ENCODE data around the gene APOA5. TPM values are rescaled to one million over a fixed set of nuclear protein-coding genes. Genes with fewer than 3 reads are reported as not detected.

Gene APOA5
- total and polyA plus RNA-seq, 9 of the 15 experiments (the other 6 are each of a cell fraction or from before 2014, with no cell fraction given) = not detected

DNA sequence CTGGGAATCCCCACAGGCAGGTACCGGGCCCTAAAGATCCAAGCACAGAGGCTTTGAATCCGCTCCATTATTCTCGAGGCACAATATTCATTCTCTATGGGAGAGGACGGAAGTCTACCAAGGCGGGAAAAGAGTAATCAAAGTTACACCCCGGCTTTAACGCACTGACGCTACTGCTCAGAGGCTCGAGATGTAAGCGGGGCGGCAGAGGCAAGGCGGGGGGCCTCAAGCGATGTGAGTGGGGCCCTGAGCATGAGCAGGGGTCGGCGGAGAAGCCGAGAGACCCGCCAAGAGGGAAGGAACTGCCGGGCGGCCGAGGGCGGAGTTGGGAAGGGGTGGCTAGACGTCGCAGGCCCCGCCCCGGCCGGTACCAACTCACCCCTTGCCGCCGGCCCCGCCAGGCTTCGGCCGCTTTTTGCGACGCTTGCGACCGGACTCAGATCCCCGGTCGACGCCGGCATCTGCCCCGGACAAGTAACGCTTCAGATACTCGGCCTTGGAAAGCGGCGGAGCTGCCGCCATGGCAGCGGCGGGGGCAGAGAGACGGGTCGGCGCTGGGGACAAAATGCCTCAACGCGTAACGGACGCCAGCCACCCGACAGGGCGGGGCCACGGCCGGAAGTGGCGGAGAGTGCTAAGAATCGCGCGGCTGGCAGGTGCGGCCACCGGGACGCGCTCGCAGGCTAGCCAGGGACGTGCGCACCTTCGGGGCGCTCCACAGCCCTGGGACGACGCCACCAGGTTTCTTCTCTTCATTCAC, 19.1 kb downstream of the APOA5 start, which contains the start of gene BUD13 (continued):
- TF ChIP-seq CEBPB (tag; IDR thresholded peaks at IDR 0.05) (no peak), NBN (IDR thresholded peaks at IDR 0.05; ENCODE audit: low read depth) (peak; percentile 63; the same call in 1 of the 2 replicates), RBFOX2 (IDR thresholded peaks at IDR 0.05; ENCODE audit: low read depth, low read length) (peak; percentile 96), HNRNPL (IDR thresholded peaks at IDR 0.05; ENCODE audit: low read depth, low read length) (peak; percentile 70; the same call in 1 of the 2 replicates), CBX1 (IDR thresholded peaks at IDR 0.05; ENCODE audit: low read depth) (peak; percentile 88; the same call in 1 of the 2 replicates), SOX6 (IDR thresholded peaks at IDR 0.05) (peak; percentile 49), SMARCA4 (IDR thresholded peaks at IDR 0.05) (no peak), ZNF3 (CRISPR knock-in tag; IDR thresholded peaks at IDR 0.05) (no peak), HNRNPLL (IDR thresholded peaks at IDR 0.05; ENCODE audit: low read depth, low read length, poor library complexity, severe bottlenecking) (peak; percentile 91), MEF2A (IDR thresholded peaks at IDR 0.05; ENCODE audit: control insufficient read depth, low read depth, low read length) (no peak), DLX4 (CRISPR knock-in tag; IDR thresholded peaks at IDR 0.05) (no peak), POLR2H (tag; IDR thresholded peaks at IDR 0.05; ENCODE audit: low read depth) (peak; percentile 65), CREM (IDR thresholded peaks at IDR 0.05; ENCODE audit: low read depth) (peak; percentile 88), STAT6 (CRISPR knock-in tag; IDR thresholded peaks at IDR 0.05) (0 out of 2 replicates have a peak, but pooled peaks have one; percentile 36), TARDBP (IDR thresholded peaks at IDR 0.05) (0 out of 2 replicates have a peak, but pooled peaks have one; percentile 67), ZNF584 (CRISPR knock-in tag; IDR thresholded peaks at IDR 0.05; ENCODE audit: low read depth) (no peak), POU5F1 (IDR thresholded peaks at IDR 0.05; ENCODE audit: borderline replicate concordance, low read depth, low read length, partially characterized antibody) (peak; percentile 96), ETV6 (IDR thresholded peaks at IDR 0.05; ENCODE audit: borderline replicate concordance in 1 of 2, low read depth in 2 of 2, low read length in 1 of 2) (peak in 1 of 2 experiments; percentile 11; a peak in 1 of 4 replicates), ETV6 (CRISPR knock-in tag; IDR thresholded peaks at IDR 0.05; ENCODE audit: borderline replicate concordance) (no peak), POLR3G (IDR thresholded peaks at IDR 0.05; ENCODE audit: extremely low read depth, insufficient read length, insufficient replicate concordance) (no peak), EP300 (IDR thresholded peaks at IDR 0.05; ENCODE audit: low read length) (peak; percentile 43; the same call in 1 of the 2 replicates), ZBTB8A (IDR thresholded peaks at IDR 0.05; ENCODE audit: partially characterized antibody) (no peak), POLR3A (IDR thresholded peaks at IDR 0.05; ENCODE audit: borderline replicate concordance, extremely low read depth, insufficient read depth, insufficient read length) (no peak)
- TF ChIP-seq, protein P1, sequence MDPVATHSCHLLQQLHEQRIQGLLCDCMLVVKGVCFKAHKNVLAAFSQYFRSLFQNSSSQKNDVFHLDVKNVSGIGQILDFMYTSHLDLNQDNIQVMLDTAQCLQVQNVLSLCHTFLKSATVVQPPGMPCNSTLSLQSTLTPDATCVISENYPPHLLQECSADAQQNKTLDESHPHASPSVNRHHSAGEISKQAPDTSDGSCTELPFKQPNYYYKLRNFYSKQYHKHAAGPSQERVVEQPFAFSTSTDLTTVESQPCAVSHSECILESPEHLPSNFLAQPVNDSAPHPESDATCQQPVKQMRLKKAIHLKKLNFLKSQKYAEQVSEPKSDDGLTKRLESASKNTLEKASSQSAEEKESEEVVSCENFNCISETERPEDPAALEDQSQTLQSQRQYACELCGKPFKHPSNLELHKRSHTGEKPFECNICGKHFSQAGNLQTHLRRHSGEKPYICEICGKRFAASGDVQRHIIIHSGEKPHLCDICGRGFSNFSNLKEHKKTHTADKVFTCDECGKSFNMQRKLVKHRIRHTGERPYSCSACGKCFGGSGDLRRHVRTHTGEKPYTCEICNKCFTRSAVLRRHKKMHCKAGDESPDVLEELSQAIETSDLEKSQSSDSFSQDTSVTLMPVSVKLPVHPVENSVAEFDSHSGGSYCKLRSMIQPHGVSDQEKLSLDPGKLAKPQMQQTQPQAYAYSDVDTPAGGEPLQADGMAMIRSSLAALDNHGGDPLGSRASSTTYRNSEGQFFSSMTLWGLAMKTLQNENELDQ (CRISPR knock-in tag; IDR thresholded peaks at IDR 0.05; ENCODE audit: borderline replicate concordance) = no peak

Data from K562 (cell line).